WTC11 (cell line): ENCODE measurements around the gene CDHR5. TPM values are rescaled to one million over a fixed set of nuclear protein-coding genes. Genes with fewer than 3 reads are reported as not detected.

Experiments used
- ATAC-seq: fragments of 200-7000 bp; cut with Tn5 transposase; 2 replicates; pipeline ENCODE4 v1.10.0; 2021; ENCODE audit warnings: mild to moderate bottlenecking, moderate library complexity
- CTCF ChIA-PET: fragments of 300-600 bp; sonication (Branson Sonifier 250); formaldehyde crosslinking; loops from one replicate; lab custom pipeline; 2021; ENCODE audit warnings: antibody characterized with exemption; lab: Charles Lee
- POLR2A ChIA-PET: fragments of 350-600 bp; sonication (Branson Sonifier 250); formaldehyde crosslinking; loops from one replicate; lab custom pipeline; 2021; ENCODE audit warnings: antibody characterized with exemption; lab: Charles Lee
- DNase-seq: peaks from one replicate; pipeline ENCODE4 v3.0.0; 2021; ENCODE audit warnings: low spot score
- H3K27ac Mint-ChIP-seq: 2 replicates; pipeline ENCODE4 v1.8.0; 2021; ENCODE audit warnings: mixed read lengths
- H3K27me3 Mint-ChIP-seq: 2 replicates; pipeline ENCODE4 v1.8.0; 2021; ENCODE audit warnings: low read depth, mild to moderate bottlenecking, moderate library complexity, mixed read lengths
- H3K36me3 Mint-ChIP-seq: 2 replicates; pipeline ENCODE4 v1.8.0; 2021; ENCODE audit warnings: mixed read lengths
- H3K4me1 Mint-ChIP-seq: 2 replicates; pipeline ENCODE4 v1.8.0; 2022; ENCODE audit warnings: mixed read lengths
- H3K4me3 Mint-ChIP-seq: 2 replicates; pipeline ENCODE4 v1.8.0; 2021; ENCODE audit warnings: mild to moderate bottlenecking, moderate library complexity, mixed read lengths
- H3K9me3 Mint-ChIP-seq: 2 replicates; pipeline ENCODE4 v1.8.0; 2021; ENCODE audit warnings: mixed read lengths
- AR ChIP-seq: fragments of 250-450 bp; sonication (Bioruptor Pico); IDR thresholded peaks from 2 replicates; pipeline ENCODE4 v1.9.0; 2021; ENCODE audit warnings: mild to moderate bottlenecking
- ATF6 ChIP-seq: sonication (generic); formaldehyde crosslinking; IDR thresholded peaks from 2 replicates; pipeline ENCODE4 v1.8.1; 2023; ENCODE audit warnings: mild to moderate bottlenecking, missing genetic modification reagents
- CDX4 ChIP-seq: fragments of 250-450 bp; sonication (Bioruptor Pico); IDR thresholded peaks from 2 replicates; pipeline ENCODE4 v1.9.0; 2021; ENCODE audit warnings: moderate library complexity, mild to moderate bottlenecking, inconsistent platforms, borderline replicate concordance
- CREB1 ChIP-seq: sonication (generic); formaldehyde crosslinking; IDR thresholded peaks from 2 replicates; pipeline ENCODE4 v1.8.0; 2023; ENCODE audit warnings: mild to moderate bottlenecking, missing genetic modification reagents
- ESRRA ChIP-seq: sonication (generic); formaldehyde crosslinking; IDR thresholded peaks from 2 replicates; pipeline ENCODE4 v1.8.1; 2022; ENCODE audit warnings: mild to moderate bottlenecking, missing genetic modification reagents, borderline replicate concordance
- HMGA2 ChIP-seq: fragments of 250-450 bp; sonication (Bioruptor Pico); IDR thresholded peaks from 2 replicates; pipeline ENCODE4 v1.4.0; 2021; ENCODE audit warnings: mild to moderate bottlenecking, moderate library complexity
- MLX ChIP-seq: sonication (generic); formaldehyde crosslinking; IDR thresholded peaks from 2 replicates; pipeline ENCODE4 v1.8.1; 2023; ENCODE audit warnings: mild to moderate bottlenecking, missing genetic modification reagents, moderate library complexity
- RELA ChIP-seq: sonication (generic); formaldehyde crosslinking; IDR thresholded peaks from 2 replicates; pipeline ENCODE4 v1.8.1; 2022; ENCODE audit warnings: missing genetic modification reagents, mild to moderate bottlenecking, borderline replicate concordance
- SMAD3 ChIP-seq: sonication (generic); formaldehyde crosslinking; IDR thresholded peaks from 2 replicates; pipeline ENCODE4 v1.8.0; 2022; ENCODE audit warnings: missing genetic modification reagents, mild to moderate bottlenecking, borderline replicate concordance
- STAT6 ChIP-seq: sonication (generic); formaldehyde crosslinking; conservative IDR thresholded peaks from 2 replicates; pipeline ENCODE4 v1.8.1; 2023; ENCODE audit warnings: mild to moderate bottlenecking, low read depth, missing genetic modification reagents, moderate library complexity
- ZNF281 ChIP-seq: sonication (generic); formaldehyde crosslinking; IDR thresholded peaks from 2 replicates; pipeline ENCODE4 v1.8.0; 2023; ENCODE audit warnings: mild to moderate bottlenecking, missing genetic modification reagents
- ZNF671 ChIP-seq: fragments of 250-450 bp; sonication (Bioruptor Pico); IDR thresholded peaks from 2 replicates; pipeline ENCODE4 v1.8.0; 2021; ENCODE audit warnings: mild to moderate bottlenecking
- total RNA-seq: library from RNA; stranded (reverse); gene quantifications from 3 replicates; pipeline ENCODE4 v1.2.3, GENCODE V29; 2021

The CDHR5 gene
- total RNA-seq, 1 experiment from 2014 or later: 0.26 TPM

GRCh38 chr11:625636-626268, 997 bp upstream of the CDHR5 start:
- peaks cover 13% of the 10 kb centered on the region for H3K4me1 Mint-ChIP-seq
- no peak for DNase-seq
- no peaks in the 10 kb centered on the region for H3K36me3 Mint-ChIP-seq
- no peaks in the 10 kb centered on the region for H3K9me3 Mint-ChIP-seq
- ChIA-PET CTCF (interaction anchor here (0.8 kb wide), 1 partner anchor 71 kb away, joined by 3 read pairs; no protein-coding TSS in a partner anchor), POLR2A (no interaction called here)
- H3K27ac Mint-ChIP-seq: no peak overlapping the region
- no peak overlapping the region for H3K4me3 Mint-ChIP-seq
- no peak for TF ChIP-seq ZNF671
- TF ChIP-seq STAT6 (CRISPR knock-in tag): no peak
- TF ChIP-seq HMGA2 (CRISPR knock-in tag): no peak
- peaks cover 27% of the 10 kb centered on the region for H3K27me3 Mint-ChIP-seq
- peak; percentile 10; the same call in 1 of the 2 replicates for ATAC-seq

GRCh38 chr11:623999-624704, 603 bp downstream of the CDHR5 start:
- no peak for ATAC-seq
- POLR2A ChIA-PET: no interaction called here

More at GRCh38 chr11:623999-624704, 603 bp downstream of the CDHR5 start:
- no peak for DNase-seq
- no peak for TF ChIP-seq ESRRA (CRISPR knock-in tag)
- no peak for TF ChIP-seq CREB1 (CRISPR knock-in tag)
- TF ChIP-seq SMAD3: no peak
- no peak for TF ChIP-seq CDX4 (CRISPR knock-in tag)
- TF ChIP-seq ZNF281 (CRISPR knock-in tag): no peak
- TF ChIP-seq ZNF671: no peak
- no peak for TF ChIP-seq ATF6 (CRISPR knock-in tag)
- TF ChIP-seq MLX (CRISPR knock-in tag): no peak
- TF ChIP-seq RELA: no peak
- TF ChIP-seq STAT6 (CRISPR knock-in tag): no peak
- no peak for TF ChIP-seq AR (CRISPR knock-in tag)
- peaks cover 8% of the 10 kb centered on the region for H3K4me1 Mint-ChIP-seq
- no peaks in the 10 kb centered on the region for H3K36me3 Mint-ChIP-seq
- no peak overlapping the region for H3K4me3 Mint-ChIP-seq
- H3K27ac Mint-ChIP-seq: no peak overlapping the region
- H3K9me3 Mint-ChIP-seq: no peaks in the 10 kb centered on the region
- peaks cover 23% of the 10 kb centered on the region for H3K27me3 Mint-ChIP-seq
- CTCF ChIA-PET: no interaction called here
